ENCODE measurements around the gene RPL13.

RPL13 gene

GRCh38 chr16:89602273-89602951, 41.9 kb downstream of the RPL13 start (continued):
- 0 out of 2 replicates have a peak, but pooled peaks have one; percentile 22 for TF ChIP-seq GLIS2 (tag by site-specific recombination; IDR thresholded peaks at IDR 0.05)
- 0 out of 2 replicates have a peak, but pooled peaks have one; percentile 20 for TF ChIP-seq SP2 (tag by site-specific recombination; IDR thresholded peaks at IDR 0.05)
- no peak for TF ChIP-seq ZIC2 (tag by site-specific recombination; IDR thresholded peaks at IDR 0.05)
- TF ChIP-seq ATF2 (tag by site-specific recombination; IDR thresholded peaks at IDR 0.05; ENCODE audit: low read depth): no peak
- TF ChIP-seq ZNF791 (tag by site-specific recombination; IDR thresholded peaks at IDR 0.05): no peak
- no peak for TF ChIP-seq ZNF350 (tag by site-specific recombination; IDR thresholded peaks at IDR 0.05)
- no peak for TF ChIP-seq ZBTB7A (tag by site-specific recombination; IDR thresholded peaks at IDR 0.05; ENCODE audit: low read depth)
- TF ChIP-seq ZNF10 (tag by site-specific recombination; IDR thresholded peaks at IDR 0.05): 0 out of 2 replicates have a peak, but pooled peaks have one; percentile 30
- TF ChIP-seq ZBTB17 (tag by site-specific recombination; IDR thresholded peaks at IDR 0.05): peak; percentile 56
- no peak for TF ChIP-seq ELK4 (IDR thresholded peaks at IDR 0.05; ENCODE audit: borderline replicate concordance, low read depth, low read length)
- no peak for TF ChIP-seq ZNF510 (tag by site-specific recombination; IDR thresholded peaks at IDR 0.05; ENCODE audit: insufficient replicate concordance)
- TF ChIP-seq PRDM2 (tag by site-specific recombination; IDR thresholded peaks at IDR 0.05; ENCODE audit: borderline replicate concordance): no peak
- no peak for TF ChIP-seq ZNF501 (tag by site-specific recombination; IDR thresholded peaks at IDR 0.05)
- no peak for TF ChIP-seq WT1 (tag by site-specific recombination; IDR thresholded peaks at IDR 0.05)
- no peak for TF ChIP-seq ZNF701 (tag by site-specific recombination; IDR thresholded peaks at IDR 0.05)
- no peak for TF ChIP-seq SALL2 (tag by site-specific recombination; IDR thresholded peaks at IDR 0.05; ENCODE audit: borderline replicate concordance)
- no peak for TF ChIP-seq ZNF785 (tag by site-specific recombination; IDR thresholded peaks at IDR 0.05)
- TF ChIP-seq ZNF266 (tag by site-specific recombination; IDR thresholded peaks at IDR 0.05; ENCODE audit: low read depth): no peak
- 0 out of 2 replicates have a peak, but pooled peaks have one; percentile 11 for TF ChIP-seq FEZF1 (tag by site-specific recombination; IDR thresholded peaks at IDR 0.05)
- no peak for TF ChIP-seq ZNF280D (tag by site-specific recombination; IDR thresholded peaks at IDR 0.05)
- no peak for TF ChIP-seq ZNF645 (tag by site-specific recombination; IDR thresholded peaks at IDR 0.05)
- no peak for TF ChIP-seq ZNF555 (tag by site-specific recombination; conservative IDR thresholded peaks at IDR 0.05)
- no peak for TF ChIP-seq ZNF529 (tag by site-specific recombination; IDR thresholded peaks at IDR 0.05; ENCODE audit: insufficient replicate concordance)
- no peak for TF ChIP-seq ZNF621 (tag by site-specific recombination; IDR thresholded peaks at IDR 0.05)
- TF ChIP-seq ZNF677 (tag by site-specific recombination; IDR thresholded peaks at IDR 0.05): no peak
- TF ChIP-seq ZNF837 (tag by site-specific recombination; IDR thresholded peaks at IDR 0.05): no peak
